K562 (cell line): Measurements from ENCODE around the gene MYB. TPM values are rescaled to one million over a fixed set of nuclear protein-coding genes. Genes with fewer than 3 reads are reported as not detected.

Experiments
- ADNP ChIP-seq: fragments of 200-800 bp; sonication (Bioruptor generic); IDR thresholded peaks from 2 replicates; pipeline ENCODE4 v1.6.1; 2016; ENCODE audit warnings: missing genetic modification characterization, missing compliant biosample characterization
- ATF1 ChIP-seq, 2 experiments: fragments of 450-650 bp in 1 of 2; IDR thresholded peaks; 2 replicates each; pipeline ENCODE4 v1.6.1; 2016; ENCODE audit warnings: missing compliant biosample characterization in 1 of 2, missing genetic modification characterization in 1 of 2
- BRD9 ChIP-seq: fragments of 450-650 bp; IDR thresholded peaks from 2 replicates; pipeline ENCODE4 v1.6.1; 2018; ENCODE audit warnings: low read depth; ENCODE audit not compliant: partially characterized antibody
- CBX8 ChIP-seq: fragments of 200-600 bp; sonication (generic); IDR thresholded peaks from 2 replicates; pipeline ENCODE4 v1.6.1; 2012; ENCODE audit warnings: borderline replicate concordance, mixed run types, low read depth, mild to moderate bottlenecking, moderate library complexity, mixed read lengths, low read length, control low read depth, inconsistent platforms; ENCODE audit not compliant: poor library complexity, severe bottlenecking; ENCODE audit errors: extremely low read depth
- DPF2 ChIP-seq: fragments of 450-650 bp; IDR thresholded peaks from 2 replicates; pipeline ENCODE4 v1.6.1; 2016
- FOXA3 ChIP-seq, 2 experiments: fragments of 450-650 bp in 1 of 2; sonication (generic) in 1 of 2; formaldehyde crosslinking; IDR thresholded peaks in 1 of 2; conservative IDR thresholded peaks in 1 of 2; 2 replicates each; pipeline versions ENCODE4 v1.4.0 to v1.8.0; 2020 to 2022; ENCODE audit warnings: mild to moderate bottlenecking in 2 of 2, missing genetic modification reagents in 1 of 2
- FOXJ2 ChIP-seq: fragments of 200-800 bp; sonication (Bioruptor generic); IDR thresholded peaks from 2 replicates; pipeline ENCODE4 v1.6.1; 2016; ENCODE audit warnings: missing genetic modification characterization, missing compliant biosample characterization
- FUS ChIP-seq: fragments of 200-400 bp; formaldehyde crosslinking; optimal IDR thresholded peaks from 2 replicates; pipeline ENCODE3; 2017; ENCODE audit warnings: low read depth, low read length
- HDGF ChIP-seq: fragments of 450-650 bp; IDR thresholded peaks from 2 replicates; pipeline ENCODE4 v1.6.1; 2016
- HNRNPL ChIP-seq: fragments of 200-400 bp; formaldehyde crosslinking; IDR thresholded peaks from 2 replicates; pipeline ENCODE4 v1.6.1; 2017; ENCODE audit warnings: low read depth, mild to moderate bottlenecking, low read length
- JUND ChIP-seq, 2 experiments: IDR thresholded peaks; 2 replicates in 1 of 2; 3 replicates in 1 of 2; pipeline ENCODE4 v1.6.1; 2011; ENCODE audit warnings: borderline replicate concordance in 2 of 2, low read depth in 2 of 2, low read length in 2 of 2, improper control_type of control experiment in 1 of 2, missing biosample characterization in 1 of 2, missing genetic modification characterization in 1 of 2, missing genetic modification reagents in 1 of 2
- KAT7 ChIP-seq: sonication (generic); formaldehyde crosslinking; IDR thresholded peaks from 2 replicates; pipeline ENCODE4 v1.8.0; 2022; ENCODE audit warnings: missing genetic modification reagents, mild to moderate bottlenecking, borderline replicate concordance
- MEF2A ChIP-seq: IDR thresholded peaks from 2 replicates; pipeline ENCODE4 v1.6.1; 2011; ENCODE audit warnings: low read depth, mild to moderate bottlenecking, low read length, moderate library complexity; ENCODE audit not compliant: control insufficient read depth
- MYBL2 ChIP-seq, 2 experiments: fragments of 450-650 bp in 1 of 2; sonication (generic) in 1 of 2; formaldehyde crosslinking in 1 of 2; IDR thresholded peaks; 2 replicates each; pipeline versions ENCODE4 v1.6.1 to v1.8.1; 2017 to 2022; ENCODE audit warnings: borderline replicate concordance in 1 of 2, inconsistent platforms in 1 of 2, low read depth in 1 of 2, mild to moderate bottlenecking in 1 of 2, missing genetic modification reagents in 1 of 2, moderate library complexity in 1 of 2
- NCOA1 ChIP-seq: fragments of 450-650 bp; IDR thresholded peaks from 2 replicates; pipeline ENCODE4 v1.6.1; 2016; ENCODE audit warnings: low read depth
- NFE2 ChIP-seq: IDR thresholded peaks from 2 replicates; pipeline ENCODE4 v1.6.1; 2014; ENCODE audit warnings: antibody characterized with exemption, low read depth
- NFRKB ChIP-seq: fragments of 450-650 bp; IDR thresholded peaks from 2 replicates; pipeline ENCODE4 v1.6.1; 2016; ENCODE audit warnings: low read depth
- RAD21 ChIP-seq, 2 experiments: fragments of 250-450 bp in 1 of 2; fragments of 450-650 bp in 1 of 2; sonication (Bioruptor Pico) in 1 of 2; formaldehyde crosslinking in 1 of 2; IDR thresholded peaks in 1 of 2; conservative IDR thresholded peaks in 1 of 2; 2 replicates each; pipeline versions ENCODE4 v1.4.0 to v1.8.0; 2020 to 2022; ENCODE audit warnings: mild to moderate bottlenecking in 2 of 2, moderate library complexity in 1 of 2
- STAT5B ChIP-seq: fragments of 250-450 bp; sonication (Bioruptor Pico); IDR thresholded peaks from 2 replicates; pipeline ENCODE4 v1.8.0; 2021; ENCODE audit warnings: mild to moderate bottlenecking, inconsistent platforms
- TCF3 ChIP-seq: sonication (generic); formaldehyde crosslinking; IDR thresholded peaks from 2 replicates; pipeline ENCODE4 v1.4.0; 2020; ENCODE audit warnings: mild to moderate bottlenecking, missing genetic modification reagents
- USF1 ChIP-seq: sonication (generic); formaldehyde crosslinking; IDR thresholded peaks from 2 replicates; pipeline ENCODE4 v1.9.0; 2022; ENCODE audit warnings: mild to moderate bottlenecking, missing genetic modification reagents
- ZNF232 ChIP-seq: sonication (generic); formaldehyde crosslinking; IDR thresholded peaks from 2 replicates; pipeline ENCODE4 v1.8.0; 2022; ENCODE audit warnings: mild to moderate bottlenecking, missing genetic modification reagents
- ZNF408 ChIP-seq: fragments of 250-450 bp; sonication (Bioruptor Pico); IDR thresholded peaks from 2 replicates; pipeline ENCODE4 v1.4.0; 2020; ENCODE audit warnings: low read depth, mild to moderate bottlenecking, moderate library complexity
- ZNF561 ChIP-seq: fragments of 450-650 bp; formaldehyde crosslinking; conservative IDR thresholded peaks from 2 replicates; pipeline ENCODE4 v1.4.0; 2020; ENCODE audit warnings: mild to moderate bottlenecking, moderate library complexity
- ZNF79 ChIP-seq: fragments of 250-450 bp; sonication (Bioruptor Pico); IDR thresholded peaks from 2 replicates; pipeline ENCODE4 v1.4.0; 2020; ENCODE audit warnings: low read depth, mild to moderate bottlenecking, moderate library complexity
- polyA plus RNA-seq, 8 experiments: library from polyadenylated mRNA; depleted of rRNA in 4 of 8; stranded (reverse) in 5 of 8; unstranded in 3 of 8; fragments of >200 nt; fragmentation: Nextera tagmentation in 2 of 8; fragmentation: Illumina TruSeq in 1 of 8; extraction: Ambion mirVana in 2 of 8; extraction: Trizol in 1 of 8; gene quantifications; 2 replicates each; pipeline versions ENCODE4 v1.2.1 to v1.2.3, GENCODE V29; 2011 to 2014; ENCODE audit warnings: inconsistent platforms in 1 of 8, missing spikeins in 1 of 8
- total RNA-seq, 7 experiments: library from RNA; depleted of rRNA in 6 of 7; stranded (reverse); fragments of >200 nt in 6 of 7; fragmentation: Illumina TruSeq in 2 of 7; extraction: Trizol in 2 of 7; gene quantifications; 2 replicates each; pipeline versions ENCODE4 v1.2.1 to v1.2.3, GENCODE V29; 2011 to 2021; ENCODE audit warnings: low replicate concordance in 1 of 7
- TF ChIP-seq, protein P1 (sequence below): fragments of 450-650 bp; formaldehyde crosslinking; IDR thresholded peaks from 2 replicates; pipeline ENCODE4 v1.4.0; 2020; ENCODE audit warnings: mild to moderate bottlenecking

The MYB gene
- total and polyA plus RNA-seq, 9 of the 15 experiments (the other 6 are each of a cell fraction or from before 2014, with no cell fraction given) = 35.8 to 218 (median 140) TPM

DNA sequence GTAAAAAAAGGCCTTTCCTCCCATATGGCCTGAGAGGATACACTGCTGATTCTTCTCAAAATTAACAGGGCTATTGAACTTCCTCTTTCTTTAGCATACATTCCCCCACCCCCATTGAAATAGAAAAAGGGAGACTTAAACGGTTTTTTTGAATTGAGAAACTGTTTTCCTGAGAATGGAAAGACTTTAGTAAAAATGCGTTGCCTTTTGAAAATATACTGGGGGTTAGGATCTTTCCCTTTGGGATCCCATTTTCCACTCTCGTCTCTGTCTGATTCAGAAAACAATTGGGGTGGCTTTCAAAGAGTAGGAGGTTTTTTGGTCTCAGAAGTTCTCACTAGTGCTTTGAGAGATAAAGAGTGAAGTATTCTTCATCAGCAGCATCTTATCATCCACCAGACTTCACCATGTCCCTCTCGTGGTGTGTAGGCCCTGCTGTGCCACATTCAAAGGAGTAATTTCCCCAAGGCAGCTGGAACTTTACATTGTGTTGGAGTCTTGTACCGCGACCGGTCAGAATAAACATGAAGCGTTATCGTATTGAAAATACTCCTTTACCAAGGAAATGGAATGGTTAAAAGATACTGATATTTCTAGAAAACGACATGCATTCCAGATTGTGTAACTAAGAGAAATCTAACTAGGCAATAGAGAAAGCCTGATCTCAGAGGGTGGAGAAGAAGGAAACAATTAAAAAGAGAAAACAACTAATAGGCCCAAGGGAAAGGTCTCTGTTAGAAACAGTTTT lies 10.6 kb downstream of the MYB start (continued):
- TF ChIP-seq JUND (IDR thresholded peaks at IDR 0.05; ENCODE audit: borderline replicate concordance, low read depth, low read length) (peak; percentile 62; the same call in 1 of the 2 replicates), JUND (tag; IDR thresholded peaks at IDR 0.05; ENCODE audit: borderline replicate concordance, low read depth, low read length) (peak; percentile 40; the same call in 1 of the 3 replicates), BRD9 (peak; percentile 45), USF1 (CRISPR knock-in tag) (no peak), ADNP (tag) (peak; percentile 81), ZNF408 (CRISPR knock-in tag) (no peak), RAD21 (CRISPR knock-in tag; conservative IDR thresholded peaks at IDR 0.05 in 1 of 2, IDR thresholded peaks at IDR 0.05 in 1 of 2) (peak; percentile 18 to 20; a peak in 1 of 4 replicates), ZNF232 (no peak), ATF1 (CRISPR knock-in tag; IDR thresholded peaks at IDR 0.05) (no peak), ATF1 (tag; IDR thresholded peaks at IDR 0.05) (peak; percentile 46; the same call in 1 of the 2 replicates), ZNF79 (CRISPR knock-in tag) (no peak), FUS (no peak), HNRNPL (no peak), FOXA3 (CRISPR knock-in tag; conservative IDR thresholded peaks at IDR 0.05 in 1 of 2, IDR thresholded peaks at IDR 0.05 in 1 of 2) (peak in 1 of 2 experiments; percentile 31; a peak in 1 of 4 replicates), NCOA1 (0 out of 2 replicates have a peak, but pooled peaks have one; percentile 40), FOXJ2 (tag) (no peak), MYBL2 (IDR thresholded peaks at IDR 0.05; ENCODE audit: low read depth) (peak; percentile 85), MYBL2 (CRISPR knock-in tag; IDR thresholded peaks at IDR 0.05; ENCODE audit: borderline replicate concordance) (no peak), NFE2 (no peak), TCF3 (peak; percentile 83), STAT5B (CRISPR knock-in tag) (no peak), MEF2A (0 out of 2 replicates have a peak, but pooled peaks have one; percentile 3), NFRKB (0 out of 2 replicates have a peak, but pooled peaks have one; percentile 53), KAT7 (CRISPR knock-in tag) (peak; percentile 93; the same call in 1 of the 2 replicates), ZNF561 (CRISPR knock-in tag) (no peak), CBX8 (no peak), DPF2 (peak; percentile 94), HDGF (no peak)
- TF ChIP-seq, protein P1, sequence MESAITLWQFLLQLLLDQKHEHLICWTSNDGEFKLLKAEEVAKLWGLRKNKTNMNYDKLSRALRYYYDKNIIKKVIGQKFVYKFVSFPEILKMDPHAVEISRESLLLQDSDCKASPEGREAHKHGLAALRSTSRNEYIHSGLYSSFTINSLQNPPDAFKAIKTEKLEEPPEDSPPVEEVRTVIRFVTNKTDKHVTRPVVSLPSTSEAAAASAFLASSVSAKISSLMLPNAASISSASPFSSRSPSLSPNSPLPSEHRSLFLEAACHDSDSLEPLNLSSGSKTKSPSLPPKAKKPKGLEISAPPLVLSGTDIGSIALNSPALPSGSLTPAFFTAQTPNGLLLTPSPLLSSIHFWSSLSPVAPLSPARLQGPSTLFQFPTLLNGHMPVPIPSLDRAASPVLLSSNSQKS (CRISPR knock-in tag) = no peak
